Heart left ventricle (tissue), 13 donors: ENCODE results near the gene GH2.

Experiments used
- POLR2A ChIP-seq, 2 donors: fragments of 450-650 bp; IDR thresholded peaks; one replicate each; pipeline ENCODE4 v1.6.1; 2017; ENCODE audit warnings: antibody characterized with exemption in 2 of 2, mild to moderate bottlenecking in 2 of 2, moderate library complexity in 2 of 2
- TF ChIP-seq, protein P1 (sequence below), 12 donors: fragments of 200-600 bp; sonication (generic) in 4 of 12; IDR thresholded peaks; one replicate each; pipeline versions ENCODE4 v1.5.0 to v1.8.0; 2018 to 2022; ENCODE audit warnings: antibody characterized with exemption in 12 of 12, mild to moderate bottlenecking in 5 of 12
- donor health status: ischemic (EF 13 %, LVEDD 7.1; RV severe dilation, severe dysfunction).
- donor health status: DM: no; HTN: yes; CAD: no.
- donor health status: DM: no; HTN: no; CAD: no.
- donor health status: ischemic (EF 25% LVEDD 6.9; RV normal size, moderate dysfunction).
- donor health status: ischemic (EF 25% LVEDD 5.7; RV mildly dilated, moderate dysfunction).
- donor health status: ischemic (EF 35%, LVEDD 5.7; RV mildly dilated, moderate dysfunction).
- donor health status: nonischemic (EF 11% LVEDD 7.7; RV severe dilation, severe dysfunction).
- donor health status: DM: yes; HTN: yes; CAD: no.
- donor health status: PGD.
- donor health status: ischemic (EF 29% LVEDD 5.4; RV normal size, mild dysfunction).
- donor health status: nonischemic (EF 23%, LVEDD 6.1; RV moderate dilation, normal function).

GRCh38 chr17:63853260-63853659 lies 28.5 kb downstream of the GH2 start:
- TF ChIP-seq, protein P1, sequence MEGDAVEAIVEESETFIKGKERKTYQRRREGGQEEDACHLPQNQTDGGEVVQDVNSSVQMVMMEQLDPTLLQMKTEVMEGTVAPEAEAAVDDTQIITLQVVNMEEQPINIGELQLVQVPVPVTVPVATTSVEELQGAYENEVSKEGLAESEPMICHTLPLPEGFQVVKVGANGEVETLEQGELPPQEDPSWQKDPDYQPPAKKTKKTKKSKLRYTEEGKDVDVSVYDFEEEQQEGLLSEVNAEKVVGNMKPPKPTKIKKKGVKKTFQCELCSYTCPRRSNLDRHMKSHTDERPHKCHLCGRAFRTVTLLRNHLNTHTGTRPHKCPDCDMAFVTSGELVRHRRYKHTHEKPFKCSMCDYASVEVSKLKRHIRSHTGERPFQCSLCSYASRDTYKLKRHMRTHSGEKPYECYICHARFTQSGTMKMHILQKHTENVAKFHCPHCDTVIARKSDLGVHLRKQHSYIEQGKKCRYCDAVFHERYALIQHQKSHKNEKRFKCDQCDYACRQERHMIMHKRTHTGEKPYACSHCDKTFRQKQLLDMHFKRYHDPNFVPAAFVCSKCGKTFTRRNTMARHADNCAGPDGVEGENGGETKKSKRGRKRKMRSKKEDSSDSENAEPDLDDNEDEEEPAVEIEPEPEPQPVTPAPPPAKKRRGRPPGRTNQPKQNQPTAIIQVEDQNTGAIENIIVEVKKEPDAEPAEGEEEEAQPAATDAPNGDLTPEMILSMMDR (IDR thresholded peaks at IDR 0.05): no peak
- no peak for TF ChIP-seq POLR2A (IDR thresholded peaks at IDR 0.05)
